HepG2 (cell line): ENCODE measurements around the gene AOX1. TPM values are rescaled to one million over a fixed set of nuclear protein-coding genes. Genes with fewer than 3 reads are reported as not detected.
A peak's percentile ranks its signal among the peaks of the same experiment; 100 is the strongest.

Source experiments
- ASH2L ChIP-seq: fragments of 300-600, 200-600 bp; sonication (generic); IDR thresholded peaks from 2 replicates; pipeline ENCODE4 v1.7.0; 2017; ENCODE audit warnings: low read depth, mild to moderate bottlenecking, moderate library complexity, mixed read lengths, low read length; ENCODE audit not compliant: insufficient read length
- DNMT3B ChIP-seq: conservative IDR thresholded peaks from 2 replicates; pipeline ENCODE4 v1.6.1; 2016; ENCODE audit warnings: missing biosample characterization, control low read depth
- FOSL2 ChIP-seq: sonication (generic); formaldehyde crosslinking; IDR thresholded peaks from 2 replicates; pipeline ENCODE4 v1.4.0; 2020; ENCODE audit warnings: missing genetic modification reagents
- FOXJ3 ChIP-seq: sonication (generic); formaldehyde crosslinking; IDR thresholded peaks from 2 replicates; pipeline ENCODE4 v1.4.0; 2020; ENCODE audit warnings: missing genetic modification reagents, mild to moderate bottlenecking, borderline replicate concordance
- GFI1 ChIP-seq: sonication (generic); formaldehyde crosslinking; IDR thresholded peaks from 2 replicates; pipeline ENCODE4 v1.5.0; 2020; ENCODE audit warnings: missing genetic modification reagents, mild to moderate bottlenecking, borderline replicate concordance
- HBP1 ChIP-seq: IDR thresholded peaks from 2 replicates; pipeline ENCODE4 v1.6.1; 2016; ENCODE audit warnings: low read depth, control low read depth
- HMG20A ChIP-seq: IDR thresholded peaks from 2 replicates; pipeline ENCODE4 v1.6.1; 2016; ENCODE audit warnings: borderline replicate concordance
- HOXD1 ChIP-seq: sonication (generic); formaldehyde crosslinking; IDR thresholded peaks from 2 replicates; pipeline ENCODE4 v1.5.0; 2020; ENCODE audit warnings: missing genetic modification reagents
- IRF2 ChIP-seq: IDR thresholded peaks from 2 replicates; pipeline ENCODE4 v1.6.1; 2018; ENCODE audit warnings: missing genetic modification reagents, missing compliant biosample characterization
- MYC ChIP-seq: sonication (generic); formaldehyde crosslinking; IDR thresholded peaks from 2 replicates; pipeline ENCODE4 v1.9.0; 2021; ENCODE audit warnings: missing genetic modification reagents, borderline replicate concordance
- NFKB2 ChIP-seq: sonication (generic); formaldehyde crosslinking; IDR thresholded peaks from 2 replicates; pipeline ENCODE4 v1.4.0; 2020; ENCODE audit warnings: missing genetic modification reagents, borderline replicate concordance
- POLR2A ChIP-seq, 2 experiments: IDR thresholded peaks; 2 replicates each; pipeline ENCODE4 v1.6.1; 2011; ENCODE audit warnings: low read depth in 2 of 2, low read length in 2 of 2, mild to moderate bottlenecking in 1 of 2, moderate library complexity in 1 of 2; ENCODE audit not compliant: insufficient read depth in 1 of 2
- RARA ChIP-seq: IDR thresholded peaks from 2 replicates; pipeline ENCODE4 v1.6.1; 2016; ENCODE audit warnings: missing genetic modification reagents, missing compliant biosample characterization
- SP1 ChIP-seq, 2 experiments: fragments of 450-650 bp in 1 of 2; sonication (generic) in 1 of 2; formaldehyde crosslinking in 1 of 2; IDR thresholded peaks; 2 replicates each; pipeline versions ENCODE4 v1.4.0 to v1.6.1; 2016 to 2020; ENCODE audit warnings: missing genetic modification reagents in 1 of 2
- ZNF441 ChIP-seq: sonication (generic); formaldehyde crosslinking; IDR thresholded peaks from 2 replicates; pipeline ENCODE4 v1.7.0; 2021; ENCODE audit warnings: missing genetic modification reagents, borderline replicate concordance
- ZNF446 ChIP-seq: sonication (generic); formaldehyde crosslinking; IDR thresholded peaks from 2 replicates; pipeline ENCODE4 v1.5.0; 2020; ENCODE audit warnings: mild to moderate bottlenecking, missing genetic modification reagents
- ZNF550 ChIP-seq: sonication (generic); formaldehyde crosslinking; IDR thresholded peaks from 2 replicates; pipeline ENCODE4 v1.4.0; 2020; ENCODE audit warnings: mild to moderate bottlenecking, missing genetic modification reagents, borderline replicate concordance
- ZNF672 ChIP-seq: sonication (generic); formaldehyde crosslinking; IDR thresholded peaks from 2 replicates; pipeline ENCODE4 v1.8.1; 2022; ENCODE audit warnings: missing genetic modification reagents
- ZNF883 ChIP-seq: sonication (generic); formaldehyde crosslinking; IDR thresholded peaks from 2 replicates; pipeline ENCODE4 v1.5.1; 2020; ENCODE audit warnings: mild to moderate bottlenecking, missing genetic modification reagents; ENCODE audit errors: not compliant biosample characterization
- polyA plus RNA-seq, 8 experiments: library from polyadenylated mRNA; depleted of rRNA in 3 of 8; stranded (reverse) in 7 of 8; unstranded in 1 of 8; fragments of >200 nt; fragmentation: Illumina TruSeq in 4 of 8; extraction: Trizol in 4 of 8; gene quantifications; 2 replicates each; pipeline versions ENCODE4 v1.2.1 to v1.2.3, GENCODE V29; 2011 to 2016; ENCODE audit warnings: low read depth in 4 of 8, missing spikeins in 1 of 8, mixed read lengths in 1 of 8; ENCODE audit not compliant: insufficient read depth in 1 of 8
- total RNA-seq, 5 experiments: library from RNA; depleted of rRNA; stranded (reverse); fragments of >200 nt; fragmentation: Illumina TruSeq; extraction: Trizol; gene quantifications; 2 replicates each; pipeline ENCODE4 v1.2.3, GENCODE V29; 2016; ENCODE audit warnings: low read depth in 1 of 5
- TF ChIP-seq, protein P1 (sequence below): sonication (generic); formaldehyde crosslinking; IDR thresholded peaks from 2 replicates; pipeline ENCODE4 v1.5.0; 2020; ENCODE audit warnings: mild to moderate bottlenecking, missing genetic modification reagents, moderate library complexity
- TF ChIP-seq, protein P2 (sequence below): sonication (generic); formaldehyde crosslinking; IDR thresholded peaks from 2 replicates; pipeline ENCODE4 v1.9.0; 2022; ENCODE audit warnings: missing genetic modification reagents, mild to moderate bottlenecking, borderline replicate concordance
- TF ChIP-seq, protein P3 (sequence below): IDR thresholded peaks from 2 replicates; pipeline ENCODE4 v1.6.1; 2012; ENCODE audit warnings: low read length, improper control_type of control experiment

The AOX1 gene
- total and polyA plus RNA-seq, 2 of the 13 experiments (the other 11 are each of a cell fraction or from before 2014, with no cell fraction given), result 9.2 to 18.0 TPM

DNA sequence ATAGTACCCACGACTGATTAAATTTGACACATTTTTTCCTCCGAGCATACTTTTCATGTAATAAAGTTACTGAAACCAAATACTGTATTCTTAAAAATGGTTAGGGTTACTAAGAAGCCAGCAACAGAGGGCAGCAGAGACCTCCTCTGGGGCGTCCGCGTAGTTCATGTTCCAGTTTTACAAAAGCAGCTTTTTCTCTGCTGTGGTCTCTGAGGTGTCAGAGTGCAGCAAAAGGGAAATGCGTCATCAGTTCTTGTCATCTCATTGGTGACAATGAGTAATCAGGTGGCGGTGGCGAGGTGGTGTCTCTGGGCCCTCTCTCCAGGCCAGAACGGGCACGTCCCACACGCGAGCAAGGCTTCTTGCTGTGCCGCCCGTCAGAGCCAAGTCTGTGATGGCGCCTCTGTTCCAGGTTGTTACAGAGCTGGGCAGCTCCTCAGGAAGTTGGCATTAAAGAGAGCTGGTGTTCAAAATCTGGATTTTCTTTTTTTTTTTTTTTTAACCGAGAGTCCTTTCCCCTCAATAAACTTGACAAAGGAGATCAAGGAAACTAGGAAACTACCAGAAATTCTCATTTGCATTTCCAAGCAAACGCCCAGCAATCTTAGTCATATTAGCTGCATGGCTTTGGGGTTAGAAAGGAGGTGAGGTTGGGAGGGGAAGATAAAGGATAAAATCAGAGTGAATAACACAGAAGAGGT, 127.3 kb downstream of the AOX1 start (continued):
- TF ChIP-seq, protein P1, sequence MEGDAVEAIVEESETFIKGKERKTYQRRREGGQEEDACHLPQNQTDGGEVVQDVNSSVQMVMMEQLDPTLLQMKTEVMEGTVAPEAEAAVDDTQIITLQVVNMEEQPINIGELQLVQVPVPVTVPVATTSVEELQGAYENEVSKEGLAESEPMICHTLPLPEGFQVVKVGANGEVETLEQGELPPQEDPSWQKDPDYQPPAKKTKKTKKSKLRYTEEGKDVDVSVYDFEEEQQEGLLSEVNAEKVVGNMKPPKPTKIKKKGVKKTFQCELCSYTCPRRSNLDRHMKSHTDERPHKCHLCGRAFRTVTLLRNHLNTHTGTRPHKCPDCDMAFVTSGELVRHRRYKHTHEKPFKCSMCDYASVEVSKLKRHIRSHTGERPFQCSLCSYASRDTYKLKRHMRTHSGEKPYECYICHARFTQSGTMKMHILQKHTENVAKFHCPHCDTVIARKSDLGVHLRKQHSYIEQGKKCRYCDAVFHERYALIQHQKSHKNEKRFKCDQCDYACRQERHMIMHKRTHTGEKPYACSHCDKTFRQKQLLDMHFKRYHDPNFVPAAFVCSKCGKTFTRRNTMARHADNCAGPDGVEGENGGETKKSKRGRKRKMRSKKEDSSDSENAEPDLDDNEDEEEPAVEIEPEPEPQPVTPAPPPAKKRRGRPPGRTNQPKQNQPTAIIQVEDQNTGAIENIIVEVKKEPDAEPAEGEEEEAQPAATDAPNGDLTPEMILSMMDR (CRISPR knock-in tag), result peak; percentile 94
- TF ChIP-seq, protein P2, sequence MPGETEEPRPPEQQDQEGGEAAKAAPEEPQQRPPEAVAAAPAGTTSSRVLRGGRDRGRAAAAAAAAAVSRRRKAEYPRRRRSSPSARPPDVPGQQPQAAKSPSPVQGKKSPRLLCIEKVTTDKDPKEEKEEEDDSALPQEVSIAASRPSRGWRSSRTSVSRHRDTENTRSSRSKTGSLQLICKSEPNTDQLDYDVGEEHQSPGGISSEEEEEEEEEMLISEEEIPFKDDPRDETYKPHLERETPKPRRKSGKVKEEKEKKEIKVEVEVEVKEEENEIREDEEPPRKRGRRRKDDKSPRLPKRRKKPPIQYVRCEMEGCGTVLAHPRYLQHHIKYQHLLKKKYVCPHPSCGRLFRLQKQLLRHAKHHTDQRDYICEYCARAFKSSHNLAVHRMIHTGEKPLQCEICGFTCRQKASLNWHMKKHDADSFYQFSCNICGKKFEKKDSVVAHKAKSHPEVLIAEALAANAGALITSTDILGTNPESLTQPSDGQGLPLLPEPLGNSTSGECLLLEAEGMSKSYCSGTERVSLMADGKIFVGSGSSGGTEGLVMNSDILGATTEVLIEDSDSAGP (CRISPR knock-in tag), result peak; percentile 53
- TF ChIP-seq ZNF446 (CRISPR knock-in tag) (no peak), ZNF441 (peak; percentile 82), HMG20A (peak; percentile 52; the same call in 1 of the 2 replicates), NFKB2 (peak; percentile 83), POLR2A (IDR thresholded peaks at IDR 0.05; ENCODE audit: insufficient read depth in 1 of 2, low read depth in 2 of 2, low read length in 2 of 2) (peak; percentile 74 to 92), IRF2 (peak; percentile 85), ZNF550 (CRISPR knock-in tag) (no peak), SP1 (IDR thresholded peaks at IDR 0.05) (no peak), SP1 (CRISPR knock-in tag; IDR thresholded peaks at IDR 0.05) (no peak; the same call in 1 of the 2 replicates), ZNF672 (CRISPR knock-in tag) (no peak), MYC (peak; percentile 68; the same call in 1 of the 2 replicates), GFI1 (CRISPR knock-in tag) (no peak), FOXJ3 (CRISPR knock-in tag) (0 out of 2 replicates have a peak, but pooled peaks have one; percentile 62), ASH2L (peak; percentile 29), DNMT3B (CRISPR knock-in tag) (no peak), RARA (CRISPR knock-in tag) (peak; percentile 57; the same call in 1 of the 2 replicates), HOXD1 (CRISPR knock-in tag) (peak; percentile 68; the same call in 1 of the 2 replicates), ZNF883 (CRISPR knock-in tag) (no peak), FOSL2 (CRISPR knock-in tag) (peak; percentile 92), HBP1 (0 out of 2 replicates have a peak, but pooled peaks have one; percentile 60)
- TF ChIP-seq, protein P3, sequence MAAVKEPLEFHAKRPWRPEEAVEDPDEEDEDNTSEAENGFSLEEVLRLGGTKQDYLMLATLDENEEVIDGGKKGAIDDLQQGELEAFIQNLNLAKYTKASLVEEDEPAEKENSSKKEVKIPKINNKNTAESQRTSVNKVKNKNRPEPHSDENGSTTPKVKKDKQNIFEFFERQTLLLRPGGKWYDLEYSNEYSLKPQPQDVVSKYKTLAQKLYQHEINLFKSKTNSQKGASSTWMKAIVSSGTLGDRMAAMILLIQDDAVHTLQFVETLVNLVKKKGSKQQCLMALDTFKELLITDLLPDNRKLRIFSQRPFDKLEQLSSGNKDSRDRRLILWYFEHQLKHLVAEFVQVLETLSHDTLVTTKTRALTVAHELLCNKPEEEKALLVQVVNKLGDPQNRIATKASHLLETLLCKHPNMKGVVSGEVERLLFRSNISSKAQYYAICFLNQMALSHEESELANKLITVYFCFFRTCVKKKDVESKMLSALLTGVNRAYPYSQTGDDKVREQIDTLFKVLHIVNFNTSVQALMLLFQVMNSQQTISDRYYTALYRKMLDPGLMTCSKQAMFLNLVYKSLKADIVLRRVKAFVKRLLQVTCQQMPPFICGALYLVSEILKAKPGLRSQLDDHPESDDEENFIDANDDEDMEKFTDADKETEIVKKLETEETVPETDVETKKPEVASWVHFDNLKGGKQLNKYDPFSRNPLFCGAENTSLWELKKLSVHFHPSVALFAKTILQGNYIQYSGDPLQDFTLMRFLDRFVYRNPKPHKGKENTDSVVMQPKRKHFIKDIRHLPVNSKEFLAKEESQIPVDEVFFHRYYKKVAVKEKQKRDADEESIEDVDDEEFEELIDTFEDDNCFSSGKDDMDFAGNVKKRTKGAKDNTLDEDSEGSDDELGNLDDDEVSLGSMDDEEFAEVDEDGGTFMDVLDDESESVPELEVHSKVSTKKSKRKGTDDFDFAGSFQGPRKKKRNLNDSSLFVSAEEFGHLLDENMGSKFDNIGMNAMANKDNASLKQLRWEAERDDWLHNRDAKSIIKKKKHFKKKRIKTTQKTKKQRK, result no peak
